Endothelial cell of umbilical vein (primary cell): ENCODE data around the gene HAPLN1. TPM values are rescaled to one million over a fixed set of nuclear protein-coding genes. Genes with fewer than 3 reads are reported as not detected.

Source experiments
- BruUV-seq: library from RNA; stranded (reverse); fragments of 400-500 nt; replicated peaks from 2 replicates; lab custom pipeline; 2021; lab: Mats Ljungman, UMichigan
- CTCF ChIA-PET: fragments of 300-600, 350-600 bp; sonication (Branson Sonifier 250); formaldehyde crosslinking; loops from one replicate; lab custom pipeline; 2021; ENCODE audit warnings: antibody characterized with exemption, inconsistent platforms; lab: Charles Lee
- POLR2A ChIA-PET: fragments of 300-600, 350-600 bp; sonication (Branson Sonifier 250); formaldehyde crosslinking; loops from one replicate; lab custom pipeline; 2021; ENCODE audit warnings: antibody characterized with exemption, inconsistent platforms; lab: Charles Lee
- DNase-seq: peaks from one replicate; pipeline ENCODE4 v3.0.0-alpha.2; 2011; ENCODE audit warnings: low read depth, low spot score
- FAIRE-seq: peaks from 2 replicates; lab custom pipeline; 2011; peaks lifted over from hg19 to GRCh38; lab: Jason Lieb, UNC
- H2AFZ ChIP-seq: 2 replicates; pipeline ENCODE4 v1.6.0; 2012; ENCODE audit warnings: low read depth, low read length, control low read depth, inconsistent platforms
- H3K27ac ChIP-seq: 2 replicates; pipeline ENCODE4 v1.5.1; 2011; ENCODE audit warnings: low read depth, mild to moderate bottlenecking, control low read depth, low read length, moderate library complexity; ENCODE audit not compliant: insufficient read depth
- H3K27me3 ChIP-seq, 2 experiments: 2 replicates each; pipeline versions ENCODE4 v1.6.0 to v1.6.1; 2011; ENCODE audit warnings: low read length in 2 of 2, mixed read lengths in 1 of 2; ENCODE audit not compliant: control insufficient read depth in 2 of 2, insufficient read depth in 2 of 2
- H3K36me3 ChIP-seq, 2 experiments: 2 replicates in 1 of 2; 3 replicates in 1 of 2; pipeline ENCODE4 v1.5.1; 2011; ENCODE audit warnings: low read length in 2 of 2, mild to moderate bottlenecking in 1 of 2, moderate library complexity in 1 of 2; ENCODE audit not compliant: control insufficient read depth in 2 of 2, insufficient read depth in 2 of 2; ENCODE audit errors: extremely low read depth in 1 of 2
- H3K4me1 ChIP-seq: 3 replicates; pipeline ENCODE4 v1.5.1; 2011; ENCODE audit warnings: mild to moderate bottlenecking, low read length; ENCODE audit not compliant: control insufficient read depth, insufficient read depth; ENCODE audit errors: extremely low read depth
- H3K4me2 ChIP-seq: 2 replicates; pipeline ENCODE4 v1.6.1; 2011; ENCODE audit warnings: low read length, control low read depth, mixed read lengths; ENCODE audit not compliant: insufficient read depth
- H3K4me3 ChIP-seq, 3 experiments: fragments of 200-600 bp in 1 of 3; sonication (generic), shearing (Covaris generic) in 1 of 3; replicated peaks in 1 of 3; 2 replicates each; pipeline ENCODE4 v1.5.1; 2011 to 2016; ENCODE audit warnings: control low read depth in 3 of 3, low read length in 3 of 3, mild to moderate bottlenecking in 2 of 3, inconsistent platforms in 1 of 3, low read depth in 1 of 3, moderate library complexity in 1 of 3; ENCODE audit not compliant: insufficient read depth in 1 of 3
- H3K79me2 ChIP-seq: 2 replicates; pipeline ENCODE4 v1.6.0; 2012; ENCODE audit warnings: low read length, inconsistent platforms; ENCODE audit not compliant: control insufficient read depth, insufficient read depth
- H3K9ac ChIP-seq: replicated peaks from 2 replicates; pipeline ENCODE3; 2011; ENCODE audit warnings: low read length, control low read depth; ENCODE audit not compliant: insufficient read depth; ENCODE audit errors: extremely low read depth
- H3K9me1 ChIP-seq: replicated peaks from 3 replicates; pipeline ENCODE4 v1.6.0; 2011; ENCODE audit warnings: mild to moderate bottlenecking, low read length; ENCODE audit not compliant: control insufficient read depth, insufficient read depth; ENCODE audit errors: extremely low read depth
- H3K9me3 ChIP-seq: replicated peaks from 2 replicates; pipeline ENCODE4 v1.5.1; 2012; ENCODE audit warnings: low read length, inconsistent platforms; ENCODE audit not compliant: control insufficient read depth, insufficient read depth
- H4K20me1 ChIP-seq: replicated peaks from 2 replicates; pipeline ENCODE3; 2011; ENCODE audit warnings: mild to moderate bottlenecking, low read length; ENCODE audit not compliant: control insufficient read depth, insufficient read depth; ENCODE audit errors: extremely low read depth
- EZH2 ChIP-seq: IDR thresholded peaks from 2 replicates; pipeline ENCODE4 v1.6.1; 2012; ENCODE audit warnings: borderline replicate concordance, low read depth, mild to moderate bottlenecking, moderate library complexity, low read length, inconsistent platforms; ENCODE audit not compliant: severe bottlenecking
- FOS ChIP-seq: IDR thresholded peaks from 2 replicates; pipeline ENCODE4 v1.6.1; 2011; ENCODE audit warnings: mild to moderate bottlenecking, low read length, moderate library complexity, borderline replicate concordance; ENCODE audit not compliant: insufficient read depth
- GATA2 ChIP-seq: IDR thresholded peaks from 2 replicates; pipeline ENCODE4 v1.7.0; 2011; ENCODE audit warnings: low read depth, mild to moderate bottlenecking, moderate library complexity, mixed read lengths, low read length; ENCODE audit not compliant: insufficient read length, insufficient read depth
- JUN ChIP-seq: IDR thresholded peaks from 2 replicates; pipeline ENCODE4 v1.6.1; 2011; ENCODE audit warnings: borderline replicate concordance, low read depth; ENCODE audit not compliant: insufficient read length, insufficient read depth
- MYC ChIP-seq: IDR thresholded peaks from one replicate; pipeline ENCODE4 v1.6.1; 2011; ENCODE audit warnings: mild to moderate bottlenecking, low read depth, low read length
- POLR2A ChIP-seq: IDR thresholded peaks from 2 replicates; pipeline ENCODE4 v1.6.1; 2012; ENCODE audit warnings: low read depth, mild to moderate bottlenecking, control low read depth, low read length
- POLR2AphosphoS5 ChIP-seq: IDR thresholded peaks from 2 replicates; pipeline ENCODE4 v1.6.1; 2012; ENCODE audit warnings: low read depth, mild to moderate bottlenecking, control low read depth, low read length, moderate library complexity; ENCODE audit not compliant: insufficient read depth
- dilution Hi-C: fragments of 300-500 bp; cut with MboI; formaldehyde crosslinking; loops from one replicate; pipeline ENCODE4 v1.15.0; 2019; ENCODE audit warnings: low sequenced_read_pairs; ENCODE audit not compliant: extremely low pct_ligation_motif_present
- intact Hi-C: fragments of 100-400 bp; cut with micrococcal nuclease; formaldehyde crosslinking; loops from one replicate; pipeline ENCODE4 v1.10.0; 2022
- polyA plus RNA-seq, 4 experiments: library from polyadenylated mRNA; depleted of rRNA in 3 of 4; stranded (reverse) in 3 of 4; unstranded in 1 of 4; fragments of >200 nt; gene quantifications; 2 replicates each; pipeline versions ENCODE4 v1.2.1 to v1.2.3, GENCODE V29; 2011 to 2012; ENCODE audit warnings: missing spikeins in 1 of 4
- total RNA-seq: library from RNA; stranded (reverse); gene quantifications from 2 replicates; pipeline ENCODE4 v1.2.3, GENCODE V29; 2021
- TF ChIP-seq, protein P1 (sequence below), 2 donors: IDR thresholded peaks; 1 replicate in 1 of 2; 2 replicates in 1 of 2; pipeline ENCODE4 v1.5.1; 2011; ENCODE audit warnings: low read length in 2 of 2, mild to moderate bottlenecking in 2 of 2, moderate library complexity in 2 of 2, control low read depth in 1 of 2, inconsistent platforms in 1 of 2, low read depth in 1 of 2; ENCODE audit not compliant: insufficient read depth in 1 of 2; ENCODE audit errors: extremely low read depth in 1 of 2
- TF ChIP-seq, protein P2 (sequence below): IDR thresholded peaks from 2 replicates; pipeline ENCODE4 v1.6.1; 2011; ENCODE audit not compliant: insufficient read depth, insufficient read length

HAPLN1 gene
- total and polyA plus RNA-seq, 2 donors (not counting 3 experiments of a cell fraction or from before 2014, with no cell fraction given) = 0.04 TPM; not detected in 1

DNA sequence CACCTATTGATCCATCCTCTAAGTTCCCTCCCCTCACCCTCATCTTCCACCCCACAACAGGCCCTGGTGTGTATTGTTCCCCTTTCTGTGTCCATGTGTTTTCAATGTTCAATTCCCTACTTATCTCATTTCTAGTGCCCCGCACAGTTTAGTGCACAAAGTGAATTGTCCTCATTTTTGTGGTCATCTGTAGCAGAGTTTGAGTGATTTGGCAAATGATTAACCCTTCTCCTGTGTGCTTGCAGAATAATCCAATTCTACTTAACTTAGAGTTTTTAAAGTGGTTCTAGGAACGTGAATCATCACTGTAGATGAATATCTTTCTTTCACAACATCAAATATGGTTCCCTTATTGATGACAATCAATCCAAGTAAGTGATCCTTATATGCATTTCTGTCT, 6.3 kb upstream of the HAPLN1 start:
- Histone ChIP-seq H3K4me3 (no peak overlapping the region), H3K79me2 (no peaks in the 10 kb centered on the region), H3K9me1 (no peaks in the 10 kb centered on the region), H3K36me3 (no peaks in the 10 kb centered on the region), H4K20me1 (no peaks in the 10 kb centered on the region), H2AFZ (no peak overlapping the region), H3K4me2 (no peak overlapping the region), H3K9me3 (no peaks in the 10 kb centered on the region), H3K27me3 (no peaks in the 10 kb centered on the region), H3K27ac (no peak overlapping the region), H3K9ac (no peak overlapping the region), H3K4me1 (peaks cover 4% of the 10 kb centered on the region)
- BruUV-seq = no TSS peak
- FAIRE-seq = no peak
- intact Hi-C loops (no loop called here), dilution Hi-C loops (no loop called here)
- DNase-seq = no peak
- ChIA-PET POLR2A (no interaction called here), CTCF (interaction anchor here (0.7 kb wide), 1 partner anchor 191 kb away, joined by 3 read pairs; no protein-coding TSS in a partner anchor)
- no peak for TF ChIP-seq JUN
- no peak for TF ChIP-seq FOS
- TF ChIP-seq GATA2 = no peak
- TF ChIP-seq, protein P1, sequence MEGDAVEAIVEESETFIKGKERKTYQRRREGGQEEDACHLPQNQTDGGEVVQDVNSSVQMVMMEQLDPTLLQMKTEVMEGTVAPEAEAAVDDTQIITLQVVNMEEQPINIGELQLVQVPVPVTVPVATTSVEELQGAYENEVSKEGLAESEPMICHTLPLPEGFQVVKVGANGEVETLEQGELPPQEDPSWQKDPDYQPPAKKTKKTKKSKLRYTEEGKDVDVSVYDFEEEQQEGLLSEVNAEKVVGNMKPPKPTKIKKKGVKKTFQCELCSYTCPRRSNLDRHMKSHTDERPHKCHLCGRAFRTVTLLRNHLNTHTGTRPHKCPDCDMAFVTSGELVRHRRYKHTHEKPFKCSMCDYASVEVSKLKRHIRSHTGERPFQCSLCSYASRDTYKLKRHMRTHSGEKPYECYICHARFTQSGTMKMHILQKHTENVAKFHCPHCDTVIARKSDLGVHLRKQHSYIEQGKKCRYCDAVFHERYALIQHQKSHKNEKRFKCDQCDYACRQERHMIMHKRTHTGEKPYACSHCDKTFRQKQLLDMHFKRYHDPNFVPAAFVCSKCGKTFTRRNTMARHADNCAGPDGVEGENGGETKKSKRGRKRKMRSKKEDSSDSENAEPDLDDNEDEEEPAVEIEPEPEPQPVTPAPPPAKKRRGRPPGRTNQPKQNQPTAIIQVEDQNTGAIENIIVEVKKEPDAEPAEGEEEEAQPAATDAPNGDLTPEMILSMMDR (IDR thresholded peaks at IDR 0.05; ENCODE audit: extremely low read depth in 1 of 2, insufficient read depth in 1 of 2, low read depth in 1 of 2, low read length in 2 of 2) = no peak
- TF ChIP-seq, protein P2, sequence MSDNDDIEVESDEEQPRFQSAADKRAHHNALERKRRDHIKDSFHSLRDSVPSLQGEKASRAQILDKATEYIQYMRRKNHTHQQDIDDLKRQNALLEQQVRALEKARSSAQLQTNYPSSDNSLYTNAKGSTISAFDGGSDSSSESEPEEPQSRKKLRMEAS = no peak
- no peak for TF ChIP-seq POLR2A
- no peak for TF ChIP-seq MYC
- no peak for TF ChIP-seq POLR2AphosphoS5
- TF ChIP-seq EZH2 = no peak
